Breast epithelium (tissue), 4 donors: ENCODE results near the gene THRA. TPM values are rescaled to one million over a fixed set of nuclear protein-coding genes. Genes with fewer than 3 reads are reported as not detected.
A peak's percentile ranks its signal among the peaks of the same experiment; 100 is the strongest.

Source experiments
- DNase-seq, 2 donors: peaks; one replicate each; pipeline ENCODE4 v3.0.0-alpha.2; 2019; ENCODE audit warnings: low spot score in 2 of 2
- H3K27ac ChIP-seq, 2 donors: fragments of 200-600 bp; sonication (generic) in 1 of 2; one replicate each; pipeline ENCODE4 v1.5.1; 2016 to 2019; ENCODE audit warnings: mild to moderate bottlenecking in 1 of 2
- H3K27me3 ChIP-seq, 2 donors: fragments of 200-600 bp; sonication (generic) in 1 of 2; one replicate each; pipeline versions ENCODE4 v1.5.1 to v1.6.0; 2017 to 2019; ENCODE audit warnings: control low read depth in 1 of 2, mild to moderate bottlenecking in 1 of 2
- H3K36me3 ChIP-seq: fragments of 200-600 bp; one replicate; pipeline ENCODE4 v1.5.1; 2019
- H3K4me1 ChIP-seq, 2 donors: fragments of 200-600 bp; sonication (generic); one replicate each; pipeline ENCODE4 v1.5.1; 2016 to 2019; ENCODE audit warnings: control low read depth in 1 of 2
- H3K4me3 ChIP-seq, 3 donors: fragments of 200-600 bp; sonication (generic); 1 replicate in 2 of 3; 2 replicates in 1 of 3; pipeline ENCODE4 v1.5.1; 2016 to 2019; ENCODE audit warnings: mild to moderate bottlenecking in 3 of 3, moderate library complexity in 2 of 3
- H3K9me3 ChIP-seq, 2 donors: fragments of 200-600 bp; sonication (generic) in 1 of 2; one replicate each; pipeline ENCODE4 v1.5.1; 2016 to 2019; ENCODE audit warnings: control low read depth in 1 of 2
- CTCF ChIP-seq, 3 donors: fragments of 450-650 bp; IDR thresholded peaks; one replicate each; pipeline ENCODE4 v1.5.1; 2016 to 2017; ENCODE audit warnings: antibody characterized with exemption in 3 of 3, mild to moderate bottlenecking in 3 of 3, moderate library complexity in 3 of 3
- POLR2A ChIP-seq: fragments of 450-650 bp; IDR thresholded peaks from one replicate; pipeline ENCODE4 v1.6.1; 2016; ENCODE audit warnings: antibody characterized with exemption, mild to moderate bottlenecking, moderate library complexity
- POLR2AphosphoS5 ChIP-seq, 3 donors: sonication (generic); formaldehyde crosslinking; IDR thresholded peaks; one replicate each; pipeline ENCODE4 v1.6.1; 2017; ENCODE audit warnings: antibody characterized with exemption in 3 of 3
- intact Hi-C: fragments of 100-400 bp; cut with DNase I; formaldehyde crosslinking; loops from one replicate; pipeline ENCODE4 v1.15.1; 2023; ENCODE audit warnings: low total_unique reads
- total RNA-seq, 3 donors: library from RNA; depleted of rRNA; stranded (reverse); fragments of >200 nt; gene quantifications; one replicate each; pipeline ENCODE4 v1.1.0, GENCODE V29; 2016

The THRA gene
- total RNA-seq, 3 donors from 2014 or later: 41.6 to 61.0 (median 48.1) TPM

GRCh38 chr17:40025559-40025958 is 37.2 kb upstream of the THRA start:
- Histone ChIP-seq H3K36me3 (no peaks in the 10 kb centered on the region), H3K4me1 (peaks cover 11 to 47% of the 10 kb centered on the region in 2 donors), H3K27ac (peak overlapping the region; percentile 81 to 92), H3K4me3 (no peak overlapping the region), H3K9me3 (no peaks in the 10 kb centered on the region), H3K27me3 (no peaks in the 10 kb centered on the region)
- TF ChIP-seq CTCF (IDR thresholded peaks at IDR 0.05) (no peak), POLR2A (no peak), POLR2AphosphoS5 (IDR thresholded peaks at IDR 0.05) (no peak)
- intact Hi-C loops: no loop called here
- DNase-seq: no peak

GRCh38 chr17:40025991-40026815 is 36.6 kb upstream of the THRA start:
- H3K27ac ChIP-seq: peak overlapping the region; percentile 81 to 92
- H3K36me3 ChIP-seq: no peaks in the 10 kb centered on the region
- H3K27me3 ChIP-seq: no peaks in the 10 kb centered on the region
- H3K4me3 ChIP-seq: peak overlapping the region in 1 of 3 donors; percentile 19
- no peak for TF ChIP-seq POLR2AphosphoS5 (IDR thresholded peaks at IDR 0.05)
- no peak for TF ChIP-seq CTCF (IDR thresholded peaks at IDR 0.05)
- no peak for TF ChIP-seq POLR2A
- H3K4me1 ChIP-seq: peaks cover 11 to 43% of the 10 kb centered on the region in 2 donors
- peak in 1 of 2 donors; percentile 71 for DNase-seq
- intact Hi-C loops: no loop called here
- no peaks in the 10 kb centered on the region for H3K9me3 ChIP-seq

- Histone ChIP-seq H3K4me3 (peak overlapping the region in 1 of 3 donors; percentile 19), H3K4me1 (peaks cover 11 to 37% of the 10 kb centered on the region in 2 donors), H3K9me3 (no peaks in the 10 kb centered on the region), H3K36me3 (no peaks in the 10 kb centered on the region), H3K27ac (peak overlapping the region; percentile 81 to 92), H3K27me3 (no peaks in the 10 kb centered on the region)
- peak; percentile 78 to 85 for DNase-seq
- intact Hi-C loops: no loop called here
- TF ChIP-seq POLR2A: no peak
- TF ChIP-seq POLR2AphosphoS5 (IDR thresholded peaks at IDR 0.05): peak in 2 of 3 donors; percentile 23 to 49
- peak; percentile 79 to 92 (median 87) for TF ChIP-seq CTCF (IDR thresholded peaks at IDR 0.05)
These were observed 35.8 kb upstream of the THRA start for GRCh38 chr17:40026816-40027613.

GRCh38 chr17:40027614-40028012 is 35.2 kb upstream of the THRA start:
- no peak overlapping the region for H3K4me3 ChIP-seq
- no peaks in the 10 kb centered on the region for H3K27me3 ChIP-seq
- no peaks in the 10 kb centered on the region for H3K36me3 ChIP-seq
- H3K9me3 ChIP-seq: no peaks in the 10 kb centered on the region
- peak overlapping the region; percentile 81 to 92 for H3K27ac ChIP-seq
- intact Hi-C loops: no loop called here
- no peak for DNase-seq
- H3K4me1 ChIP-seq: peaks cover 11 to 33% of the 10 kb centered on the region in 2 donors
- TF ChIP-seq POLR2A: no peak
- no peak for TF ChIP-seq CTCF (IDR thresholded peaks at IDR 0.05)
- TF ChIP-seq POLR2AphosphoS5 (IDR thresholded peaks at IDR 0.05): no peak
